ENCODE data around the gene TOP1.
A peak's percentile ranks its signal among the peaks of the same experiment; 100 is the strongest.

The TOP1 gene

DNA sequence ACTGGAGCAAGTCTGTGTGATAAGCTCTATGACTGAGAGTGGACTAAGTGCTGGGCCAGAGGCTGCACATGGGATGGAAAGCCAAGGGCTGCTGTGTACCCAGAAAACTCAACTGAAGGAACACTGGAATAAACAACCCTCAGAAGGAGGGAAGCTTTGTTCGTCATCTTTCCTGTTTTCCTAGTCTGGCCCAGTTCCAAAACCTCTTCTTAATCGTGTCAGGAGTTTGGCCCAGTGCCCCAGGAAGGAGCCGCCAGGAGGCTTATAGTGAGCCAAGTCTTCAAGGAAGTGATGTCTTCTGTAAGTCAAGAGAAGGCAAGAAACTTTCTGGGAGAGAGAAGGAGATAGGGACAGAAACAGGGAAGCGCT lies 23.3 kb upstream of the TOP1 start:
- Histone ChIP-seq H3K4me1 (ENCODE audit: control insufficient read depth, insufficient read depth, low read length) (peaks cover 49% of the 10 kb centered on the region), H3K36me3 (ENCODE audit: control insufficient read depth, insufficient read depth, low read length, severe bottlenecking) (no peaks in the 10 kb centered on the region)
- DNase-seq (ENCODE audit: low read depth): peak; percentile 76

DNA sequence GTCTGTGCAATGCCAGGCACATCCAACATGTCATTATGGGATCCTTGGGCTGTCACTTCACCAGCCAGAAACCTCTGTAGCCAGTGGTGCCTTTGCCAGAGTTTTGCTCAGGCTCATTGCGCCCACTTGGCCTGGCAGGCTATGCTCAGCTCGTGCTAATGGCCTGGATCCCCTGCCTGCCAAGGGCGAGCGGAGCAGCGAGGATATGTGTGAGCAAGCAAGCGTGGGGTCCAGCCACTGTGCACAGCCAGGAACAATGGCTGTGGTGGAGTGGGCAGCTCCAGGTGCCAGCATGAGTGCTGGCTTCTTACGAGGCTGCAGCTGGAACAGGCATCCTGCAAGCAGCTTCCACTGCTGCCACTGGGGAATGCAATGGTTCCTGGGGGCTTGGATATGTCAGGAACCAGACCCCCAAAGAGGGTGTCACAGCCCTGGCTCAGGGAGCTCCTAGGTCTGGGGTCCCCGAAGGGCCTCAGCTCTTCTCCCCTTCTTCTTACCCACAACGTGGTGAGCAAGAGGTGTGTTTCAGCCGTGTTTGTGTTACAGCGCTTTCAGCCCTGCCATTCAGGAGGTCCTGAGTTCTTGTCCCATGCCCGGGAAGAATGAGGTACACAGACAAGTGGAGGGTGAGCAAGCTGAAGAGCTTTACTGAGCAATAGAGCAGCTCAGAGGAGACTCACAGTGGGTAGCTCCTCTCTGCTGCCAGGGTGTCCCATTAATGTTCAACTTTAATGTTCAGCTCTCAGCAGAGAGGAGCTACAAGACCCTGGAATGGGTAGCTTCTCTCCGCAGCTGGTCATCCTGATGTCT lies 22.3 kb upstream of the TOP1 start:
- Histone ChIP-seq H3K4me3 (ENCODE audit: low read length) (no peak overlapping the region), H3K9ac (ENCODE audit: low read length) (no peak overlapping the region), H3K36me3 (ENCODE audit: control insufficient read depth, insufficient read depth, low read length, severe bottlenecking) (no peaks in the 10 kb centered on the region), H3K9me3 (ENCODE audit: control insufficient read depth, low read length) (no peaks in the 10 kb centered on the region), H3K4me1 (ENCODE audit: control insufficient read depth, insufficient read depth, low read length) (peaks cover 49% of the 10 kb centered on the region), H3K27me3 (replicated peaks; ENCODE audit: control insufficient read depth, insufficient read depth, low read length) (no peaks in the 10 kb centered on the region)
- DNase-seq (ENCODE audit: low read depth): no peak

More for the DNA sequence above, 23.3 kb upstream of the TOP1 start:
- Histone ChIP-seq H3K27me3 (replicated peaks; ENCODE audit: control insufficient read depth, insufficient read depth, low read length) (no peaks in the 10 kb centered on the region), H3K9ac (ENCODE audit: low read length) (no peak overlapping the region), H3K9me3 (ENCODE audit: control insufficient read depth, low read length) (no peaks in the 10 kb centered on the region), H3K4me3 (ENCODE audit: low read length) (no peak overlapping the region)

DNA sequence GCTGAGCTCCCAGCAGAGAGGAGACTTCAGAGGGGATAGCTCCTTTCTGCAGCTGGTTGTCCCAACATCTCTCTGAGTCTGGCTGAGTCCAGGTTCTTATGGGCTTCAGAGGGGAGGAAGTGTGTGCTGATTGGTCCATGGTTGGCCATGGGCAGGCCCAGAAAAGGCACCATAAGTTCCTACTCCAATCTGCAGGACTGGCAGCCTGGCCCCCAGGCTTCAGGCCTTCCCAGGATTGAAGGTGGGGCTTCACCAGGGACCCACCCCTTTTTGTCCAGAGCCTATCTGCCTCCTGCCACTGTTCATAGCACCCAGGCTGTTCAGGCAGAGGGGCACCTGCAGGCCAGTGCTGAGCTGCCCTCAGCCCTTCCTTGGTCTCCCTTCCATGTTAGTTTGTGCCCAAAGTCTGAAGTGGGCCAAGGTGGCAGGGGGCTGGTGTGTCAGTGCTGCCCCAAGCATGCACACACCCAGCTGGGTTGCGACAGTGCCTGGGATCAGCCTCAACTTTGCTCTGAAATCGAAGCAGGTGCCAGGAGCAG lies 21.6 kb upstream of the TOP1 start:
- H3K36me3 ChIP-seq (ENCODE audit: control insufficient read depth, insufficient read depth, low read length, severe bottlenecking): no peaks in the 10 kb centered on the region
- H3K4me1 ChIP-seq (ENCODE audit: control insufficient read depth, insufficient read depth, low read length): peaks cover 51% of the 10 kb centered on the region
- no peaks in the 10 kb centered on the region for H3K9me3 ChIP-seq (ENCODE audit: control insufficient read depth, low read length)
- no peak overlapping the region for H3K9ac ChIP-seq (ENCODE audit: low read length)
- H3K27me3 ChIP-seq (replicated peaks; ENCODE audit: control insufficient read depth, insufficient read depth, low read length): no peaks in the 10 kb centered on the region
- H3K4me3 ChIP-seq (ENCODE audit: low read length): no peak overlapping the region
- DNase-seq (ENCODE audit: low read depth): no peak

DNA sequence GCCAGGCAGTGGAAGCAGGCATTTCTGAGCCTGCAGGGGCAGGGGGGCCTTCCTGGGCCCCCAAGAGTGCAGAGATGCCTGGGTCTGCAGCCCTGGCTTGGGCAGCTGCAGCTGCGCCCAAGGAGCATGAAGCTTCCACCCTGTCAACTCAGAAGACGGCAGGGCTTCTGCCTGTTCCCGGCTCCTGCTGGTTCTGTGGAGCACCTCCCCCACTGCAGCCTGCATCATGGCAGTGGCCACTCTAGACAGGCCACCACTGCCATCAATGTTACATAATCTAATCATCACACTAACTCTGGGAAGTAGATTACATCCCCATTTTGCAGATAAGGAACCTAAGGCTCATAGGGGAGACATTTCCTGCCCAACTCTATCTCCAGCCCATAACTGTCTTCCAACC lies 21.1 kb upstream of the TOP1 start:
- no peaks in the 10 kb centered on the region for H3K36me3 ChIP-seq (ENCODE audit: control insufficient read depth, insufficient read depth, low read length, severe bottlenecking)
- H3K4me1 ChIP-seq (ENCODE audit: control insufficient read depth, insufficient read depth, low read length): peaks cover 55% of the 10 kb centered on the region
- H3K9me3 ChIP-seq (ENCODE audit: control insufficient read depth, low read length): no peaks in the 10 kb centered on the region
- DNase-seq (ENCODE audit: low read depth): no peak
- H3K27me3 ChIP-seq (replicated peaks; ENCODE audit: control insufficient read depth, insufficient read depth, low read length): no peaks in the 10 kb centered on the region
- no peak overlapping the region for H3K4me3 ChIP-seq (ENCODE audit: low read length)
- no peak overlapping the region for H3K9ac ChIP-seq (ENCODE audit: low read length)

DNA sequence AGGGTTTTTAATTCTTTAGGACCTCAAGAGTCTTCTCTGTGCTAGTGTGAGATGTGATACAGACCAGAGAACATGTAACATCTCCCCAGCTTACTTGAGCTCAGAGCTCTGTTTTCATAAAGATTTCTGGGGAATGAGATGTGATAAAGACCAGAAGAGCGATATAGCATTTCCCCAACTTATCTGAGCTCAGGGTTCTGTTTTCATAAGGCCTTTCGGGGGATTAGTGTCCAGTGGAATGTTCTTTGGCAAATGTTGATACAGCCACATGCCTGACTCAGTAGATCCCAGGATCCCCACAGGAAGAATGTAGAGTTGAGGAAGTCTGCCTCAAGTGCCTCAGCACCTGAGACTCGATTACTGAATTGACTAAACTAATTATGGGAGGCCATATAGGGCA lies 18.7 kb upstream of the TOP1 start:
- DNase-seq (ENCODE audit: low read depth): peak; percentile 68
- no peaks in the 10 kb centered on the region for H3K27me3 ChIP-seq (replicated peaks; ENCODE audit: control insufficient read depth, insufficient read depth, low read length)
- no peaks in the 10 kb centered on the region for H3K36me3 ChIP-seq (ENCODE audit: control insufficient read depth, insufficient read depth, low read length, severe bottlenecking)
- H3K4me3 ChIP-seq (ENCODE audit: low read length): no peak overlapping the region
- H3K9me3 ChIP-seq (ENCODE audit: control insufficient read depth, low read length): no peaks in the 10 kb centered on the region
- H3K9ac ChIP-seq (ENCODE audit: low read length): no peak overlapping the region
- H3K4me1 ChIP-seq (ENCODE audit: control insufficient read depth, insufficient read depth, low read length): peaks cover 39% of the 10 kb centered on the region

DNA sequence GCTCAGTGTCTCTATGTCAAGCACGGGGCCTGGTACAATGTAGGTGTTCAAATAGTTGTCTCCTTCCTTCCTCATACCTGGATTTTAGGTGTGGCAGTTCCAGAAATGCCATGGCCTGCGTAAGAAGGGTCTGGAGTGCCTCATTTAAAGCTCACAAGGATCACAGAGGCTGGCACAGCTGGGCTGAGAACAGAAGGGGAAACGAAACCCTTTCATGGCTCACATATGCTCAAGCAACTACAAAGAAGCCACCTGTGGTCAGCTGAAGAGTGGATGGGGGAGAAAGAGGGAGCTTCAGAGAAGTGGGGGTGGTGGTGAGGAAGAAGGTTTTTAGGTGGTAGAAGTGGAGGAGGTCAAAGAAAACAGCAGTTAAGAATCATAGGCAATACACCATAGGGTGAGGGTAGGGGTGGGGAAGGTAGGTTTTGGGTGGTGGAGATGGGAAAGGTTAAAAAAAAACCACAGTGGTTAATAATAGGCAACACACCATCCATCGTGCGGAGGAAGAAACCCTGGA lies 17.0 kb upstream of the TOP1 start:
- no peaks in the 10 kb centered on the region for H3K36me3 ChIP-seq (ENCODE audit: control insufficient read depth, insufficient read depth, low read length, severe bottlenecking)

DNA sequence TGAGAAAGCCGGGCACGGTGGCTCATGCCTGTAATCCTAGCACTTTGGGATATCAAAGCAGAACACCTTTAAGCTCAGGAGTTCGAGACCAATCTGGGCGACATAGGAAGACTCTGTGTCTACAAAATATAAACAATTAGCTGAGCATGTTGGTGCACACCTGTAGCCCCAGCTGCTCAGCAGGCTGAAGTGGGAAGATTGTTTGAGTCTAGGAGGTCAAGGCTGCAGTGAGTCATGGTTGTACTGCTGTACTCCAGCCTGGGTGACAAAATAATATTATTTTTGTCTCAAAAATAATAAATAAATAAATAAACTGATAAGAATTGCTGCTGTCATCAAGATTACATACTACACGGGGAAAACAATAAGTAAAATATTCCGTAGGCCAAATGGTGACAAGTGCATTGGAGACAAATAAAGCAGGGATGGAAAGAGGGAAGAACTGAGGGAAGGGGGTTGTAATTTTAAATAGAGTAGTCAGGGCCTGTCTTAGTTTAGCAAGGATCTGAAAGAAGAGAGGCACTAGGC lies 14.0 kb upstream of the TOP1 start:
- Histone ChIP-seq H3K9ac (ENCODE audit: low read length) (no peak overlapping the region), H3K9me3 (ENCODE audit: control insufficient read depth, low read length) (no peaks in the 10 kb centered on the region)

More for the DNA sequence above, 17.0 kb upstream of the TOP1 start:
- no peak overlapping the region for H3K4me3 ChIP-seq (ENCODE audit: low read length)
- no peak overlapping the region for H3K9ac ChIP-seq (ENCODE audit: low read length)
- peaks cover 30% of the 10 kb centered on the region for H3K4me1 ChIP-seq (ENCODE audit: control insufficient read depth, insufficient read depth, low read length)
- no peaks in the 10 kb centered on the region for H3K9me3 ChIP-seq (ENCODE audit: control insufficient read depth, low read length)
- DNase-seq (ENCODE audit: low read depth): no peak
- H3K27me3 ChIP-seq (replicated peaks; ENCODE audit: control insufficient read depth, insufficient read depth, low read length): no peaks in the 10 kb centered on the region

DNA sequence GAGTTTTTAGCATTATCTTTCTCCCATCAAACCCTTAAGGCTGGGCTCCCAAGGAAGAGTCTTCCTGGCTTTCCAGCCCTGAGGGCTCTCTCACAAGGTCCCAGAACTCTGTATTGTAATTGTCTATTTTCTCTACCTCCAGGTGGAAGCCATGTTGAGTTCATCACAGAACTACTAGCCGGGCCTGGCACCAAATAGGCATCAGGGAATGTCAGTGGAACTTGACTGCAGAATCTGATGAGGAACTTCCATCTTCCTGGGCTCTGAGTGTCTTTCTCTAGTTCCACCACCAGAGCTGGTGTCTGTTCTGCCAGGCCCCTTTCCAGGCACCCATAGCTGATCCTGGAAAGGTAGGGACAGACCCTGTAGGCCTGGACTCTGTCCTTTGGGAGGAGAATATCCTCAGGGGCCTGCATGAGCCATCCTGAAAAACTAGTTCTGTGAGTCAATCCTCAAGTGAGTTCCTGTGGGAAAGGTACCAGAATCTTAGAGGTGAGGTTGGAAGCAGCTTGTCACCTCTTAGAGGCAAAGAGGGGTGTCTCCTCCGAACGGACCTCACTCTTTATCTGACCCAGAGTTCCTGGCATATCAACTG lies 11.1 kb upstream of the TOP1 start:
- no peak overlapping the region for H3K9ac ChIP-seq (ENCODE audit: low read length)
- DNase-seq (ENCODE audit: low read depth): no peak
- no peaks in the 10 kb centered on the region for H3K36me3 ChIP-seq (ENCODE audit: control insufficient read depth, insufficient read depth, low read length, severe bottlenecking)
- H3K4me3 ChIP-seq (ENCODE audit: low read length): no peak overlapping the region
- no peaks in the 10 kb centered on the region for H3K9me3 ChIP-seq (ENCODE audit: control insufficient read depth, low read length)
- H3K4me1 ChIP-seq (ENCODE audit: control insufficient read depth, insufficient read depth, low read length): peaks cover 6% of the 10 kb centered on the region
- no peaks in the 10 kb centered on the region for H3K27me3 ChIP-seq (replicated peaks; ENCODE audit: control insufficient read depth, insufficient read depth, low read length)

More for the DNA sequence above, 14.0 kb upstream of the TOP1 start:
- no peaks in the 10 kb centered on the region for H3K27me3 ChIP-seq (replicated peaks; ENCODE audit: control insufficient read depth, insufficient read depth, low read length)
- no peaks in the 10 kb centered on the region for H3K36me3 ChIP-seq (ENCODE audit: control insufficient read depth, insufficient read depth, low read length, severe bottlenecking)
- no peak for DNase-seq (ENCODE audit: low read depth)
- H3K4me3 ChIP-seq (ENCODE audit: low read length): no peak overlapping the region
- H3K4me1 ChIP-seq (ENCODE audit: control insufficient read depth, insufficient read depth, low read length): peaks cover 17% of the 10 kb centered on the region

DNA sequence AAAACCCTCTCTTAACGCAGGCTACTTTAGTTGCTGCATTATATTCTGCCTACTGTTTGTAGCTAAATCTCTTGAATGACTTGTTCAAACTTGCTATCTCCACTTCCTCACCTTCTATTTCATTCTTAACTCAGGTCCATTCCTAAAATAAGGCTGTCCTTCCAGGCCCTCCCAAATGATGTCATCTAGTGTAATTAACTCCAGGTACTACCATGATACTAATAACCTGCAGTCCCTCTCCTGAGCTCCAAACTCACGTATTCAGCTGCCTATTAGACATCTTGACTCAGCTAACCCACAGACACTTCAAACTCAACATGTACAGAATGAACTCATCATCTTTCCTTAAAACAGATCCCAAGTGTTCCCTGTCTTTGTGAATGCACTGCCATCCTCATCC lies 10.5 kb upstream of the TOP1 start:
- H3K9me3 ChIP-seq (ENCODE audit: control insufficient read depth, low read length): no peaks in the 10 kb centered on the region
- H3K4me3 ChIP-seq (ENCODE audit: low read length): no peak overlapping the region
- H3K4me1 ChIP-seq (ENCODE audit: control insufficient read depth, insufficient read depth, low read length): no peaks in the 10 kb centered on the region
- H3K27me3 ChIP-seq (replicated peaks; ENCODE audit: control insufficient read depth, insufficient read depth, low read length): no peaks in the 10 kb centered on the region
- no peak for DNase-seq (ENCODE audit: low read depth)
- H3K36me3 ChIP-seq (ENCODE audit: control insufficient read depth, insufficient read depth, low read length, severe bottlenecking): no peaks in the 10 kb centered on the region
- H3K9ac ChIP-seq (ENCODE audit: low read length): no peak overlapping the region

DNA sequence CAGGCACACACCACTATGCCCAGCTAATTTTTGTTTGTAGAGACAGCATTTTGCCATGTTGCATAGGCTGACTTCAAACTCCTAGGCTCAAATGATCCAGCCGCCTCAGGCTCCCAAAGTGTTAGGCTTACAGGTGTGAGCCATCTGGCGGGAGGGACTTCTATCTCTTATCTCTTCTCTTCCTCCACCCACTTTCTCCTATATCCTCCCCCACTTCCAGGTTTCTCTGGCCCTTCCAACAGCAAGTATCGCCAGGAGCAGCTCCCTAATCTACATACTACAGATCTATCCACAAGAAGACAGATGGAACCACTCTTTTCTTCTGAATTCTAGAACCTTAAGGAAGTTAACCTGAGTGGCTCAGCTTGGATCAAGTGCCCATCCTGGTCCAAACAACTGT lies 5.1 kb upstream of the TOP1 start:
- H3K9me3 ChIP-seq (ENCODE audit: control insufficient read depth, low read length): no peaks in the 10 kb centered on the region
- H3K9ac ChIP-seq (ENCODE audit: low read length): no peak overlapping the region
- DNase-seq (ENCODE audit: low read depth): no peak
- peaks cover 4% of the 10 kb centered on the region for H3K4me1 ChIP-seq (ENCODE audit: control insufficient read depth, insufficient read depth, low read length)
- no peak overlapping the region for H3K4me3 ChIP-seq (ENCODE audit: low read length)
- no peaks in the 10 kb centered on the region for H3K27me3 ChIP-seq (replicated peaks; ENCODE audit: control insufficient read depth, insufficient read depth, low read length)
- no peaks in the 10 kb centered on the region for H3K36me3 ChIP-seq (ENCODE audit: control insufficient read depth, insufficient read depth, low read length, severe bottlenecking)

DNA sequence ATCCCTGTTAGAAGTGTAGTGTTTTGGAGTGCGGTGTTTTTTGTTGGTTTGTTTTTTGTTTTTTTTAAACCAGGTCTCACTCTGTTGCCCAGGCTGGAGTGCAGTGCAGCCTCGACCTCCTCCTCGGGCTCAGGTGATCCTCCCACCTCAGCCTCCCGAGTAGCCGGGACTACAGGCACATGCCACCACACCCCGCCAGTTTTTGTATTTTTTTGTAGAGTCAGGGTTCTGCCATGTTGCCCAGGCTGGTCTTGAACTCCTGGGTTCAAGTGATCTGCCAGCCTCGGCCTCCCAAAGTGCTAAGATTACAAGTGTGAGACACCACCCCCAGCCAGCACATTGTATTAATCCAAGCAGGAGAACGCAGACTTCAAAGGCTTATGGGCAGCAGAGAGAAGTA lies 1.3 kb upstream of the TOP1 start:
- no peaks in the 10 kb centered on the region for H3K36me3 ChIP-seq (ENCODE audit: control insufficient read depth, insufficient read depth, low read length, severe bottlenecking)
- H3K27me3 ChIP-seq (replicated peaks; ENCODE audit: control insufficient read depth, insufficient read depth, low read length): no peaks in the 10 kb centered on the region
- no peaks in the 10 kb centered on the region for H3K9me3 ChIP-seq (ENCODE audit: control insufficient read depth, low read length)
- H3K4me1 ChIP-seq (ENCODE audit: control insufficient read depth, insufficient read depth, low read length): peaks cover 28% of the 10 kb centered on the region
- DNase-seq (ENCODE audit: low read depth): no peak
- no peak overlapping the region for H3K4me3 ChIP-seq (ENCODE audit: low read length)
- no peak overlapping the region for H3K9ac ChIP-seq (ENCODE audit: low read length)

Data from adipocyte (in vitro differentiated cells).